ENCODE data around the gene CAPN13.
"Not testable (repeated sequence)": the region's sequence is repeated elsewhere in the genome, so short reads cannot be mapped to it uniquely, and the experiment has no call there.

Gene CAPN13

DNA sequence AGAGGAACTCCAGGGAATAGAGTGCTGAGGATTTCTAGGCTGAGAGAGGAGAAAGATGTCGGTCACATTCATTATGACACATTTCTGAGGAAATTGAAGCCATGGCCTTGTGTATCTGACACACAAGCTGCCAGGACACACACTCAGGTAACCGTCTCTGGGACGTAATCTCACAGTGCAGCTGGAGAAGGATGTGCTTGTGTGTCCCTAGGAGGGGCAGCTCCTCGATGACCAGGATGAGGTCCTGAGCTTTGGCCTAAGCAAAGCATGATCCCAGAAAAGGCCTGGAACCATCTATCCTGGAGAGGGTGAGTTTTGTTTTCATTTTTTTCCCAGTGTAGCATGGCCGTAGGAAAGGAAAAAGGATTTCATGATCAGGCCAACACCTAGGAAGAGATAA, 102.2 kb downstream of the CAPN13 start:
- DNase-seq (ENCODE audit: low spot score) = no peak

DNA sequence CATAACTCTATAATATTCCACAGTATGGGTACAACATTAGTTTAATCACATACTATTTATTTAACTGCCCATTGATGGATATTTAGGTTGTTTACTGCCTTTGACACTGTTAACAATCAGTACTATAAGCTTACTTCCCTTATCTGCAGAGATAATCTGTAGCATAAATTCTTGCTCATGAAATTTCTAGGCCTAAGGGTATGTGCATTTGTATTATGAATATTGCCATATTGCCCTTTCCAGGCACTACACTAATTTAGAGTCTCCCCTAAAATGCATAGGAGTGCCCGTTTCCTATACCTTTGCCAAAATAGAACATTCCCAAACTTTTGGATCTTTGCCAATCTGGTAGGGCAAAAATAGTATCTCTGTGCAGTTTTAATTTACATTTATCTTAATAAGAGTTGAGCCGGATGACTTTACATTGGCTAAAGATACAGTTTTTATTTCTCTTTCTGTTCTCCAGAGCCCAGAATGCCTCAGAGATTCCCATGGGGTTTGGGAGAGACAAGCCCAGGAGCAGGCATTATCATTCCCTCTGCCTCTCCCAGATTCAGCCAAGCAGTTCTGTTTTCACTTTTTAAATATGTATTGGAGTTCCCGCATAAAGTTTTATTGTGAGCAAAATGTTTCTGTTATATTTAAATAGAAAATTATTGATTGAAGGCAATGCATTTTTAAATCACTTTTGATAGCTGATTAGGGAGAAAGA, 102.8 kb downstream of the CAPN13 start:
- no peak for DNase-seq (ENCODE audit: low spot score)

DNA sequence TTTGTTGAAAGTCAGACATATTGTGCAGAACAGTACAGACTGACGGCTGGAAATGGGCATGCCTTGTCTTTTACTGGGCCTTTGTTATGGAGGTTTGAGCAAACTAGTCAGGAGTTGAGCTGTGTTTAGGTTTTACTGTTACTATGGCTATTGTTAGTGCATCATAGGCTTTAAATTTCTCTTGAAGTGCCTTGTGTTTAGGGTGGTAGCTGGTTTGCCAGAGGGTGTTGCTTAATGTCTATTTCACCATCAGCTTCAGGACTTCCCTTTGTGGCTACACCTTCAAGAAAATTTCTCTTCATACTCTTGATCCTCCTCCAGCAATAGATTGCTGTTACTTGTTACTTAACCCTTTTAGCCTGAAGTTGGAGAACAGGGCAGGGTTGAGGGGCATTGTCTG, 104.6 kb downstream of the CAPN13 start:
- no peak for DNase-seq (ENCODE audit: low spot score)

DNA sequence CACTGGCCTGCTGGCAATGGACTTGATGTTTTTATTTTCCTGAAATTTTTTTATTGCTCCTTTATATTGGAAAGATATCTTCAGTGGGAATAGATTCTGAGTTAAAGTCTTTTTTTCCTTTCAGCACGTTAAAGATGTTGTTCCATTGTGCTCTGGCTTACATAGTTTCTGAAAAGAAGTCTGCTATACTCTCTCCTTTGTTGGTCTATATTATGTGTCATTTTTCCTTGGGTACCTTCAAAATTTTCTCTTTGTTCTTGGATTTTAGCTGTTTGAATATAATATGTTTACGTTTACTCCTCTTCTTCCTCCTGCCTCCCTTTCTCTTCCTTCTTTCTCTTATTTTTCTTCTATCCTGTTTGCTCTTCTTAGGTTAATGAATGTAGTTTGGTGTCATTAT, 105.5 kb downstream of the CAPN13 start:
- DNase-seq (ENCODE audit: low spot score) = no peak

DNA sequence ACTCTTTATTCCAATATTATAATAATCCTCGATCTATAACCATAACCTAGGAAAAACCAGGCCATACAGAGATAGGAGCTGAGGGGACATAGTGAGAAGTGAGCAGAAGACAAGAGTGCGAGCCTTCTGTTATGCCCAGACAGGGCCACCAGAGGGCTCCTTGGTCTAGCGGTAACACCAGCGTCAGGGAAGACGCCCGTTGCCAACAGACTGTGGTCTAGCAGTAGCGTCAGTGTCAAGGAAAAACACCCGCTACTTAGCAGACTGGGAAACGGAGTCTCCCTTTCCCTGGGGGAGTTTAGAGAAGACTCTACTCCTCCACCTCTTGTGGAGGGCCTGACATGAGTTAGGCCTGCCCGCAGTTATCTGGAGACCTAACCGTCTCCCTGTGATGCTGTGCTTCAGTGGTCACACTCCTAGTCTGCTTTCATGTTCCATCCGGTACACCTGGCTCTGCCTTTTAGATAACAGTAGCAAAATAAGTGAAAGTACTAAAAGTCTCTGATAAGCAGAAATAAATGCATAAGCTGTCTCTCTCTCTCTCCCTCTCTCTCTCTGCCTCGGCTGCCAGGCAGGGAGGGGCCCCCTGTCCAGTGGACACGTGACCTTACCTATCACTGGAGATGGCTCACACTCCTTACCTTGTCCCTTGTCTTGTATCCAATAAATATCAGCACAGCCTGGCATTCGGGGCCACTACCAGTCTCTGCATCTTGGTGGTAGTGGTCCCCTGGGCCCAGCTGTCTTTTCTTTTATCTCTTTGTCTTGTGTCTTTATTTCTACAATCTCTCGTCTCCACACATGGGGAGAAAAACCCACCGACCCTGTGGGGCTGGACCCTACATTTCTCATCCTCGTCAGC, 109.8 kb downstream of the CAPN13 start:
- DNase-seq (ENCODE audit: low spot score) = not testable (repeated sequence)

DNA sequence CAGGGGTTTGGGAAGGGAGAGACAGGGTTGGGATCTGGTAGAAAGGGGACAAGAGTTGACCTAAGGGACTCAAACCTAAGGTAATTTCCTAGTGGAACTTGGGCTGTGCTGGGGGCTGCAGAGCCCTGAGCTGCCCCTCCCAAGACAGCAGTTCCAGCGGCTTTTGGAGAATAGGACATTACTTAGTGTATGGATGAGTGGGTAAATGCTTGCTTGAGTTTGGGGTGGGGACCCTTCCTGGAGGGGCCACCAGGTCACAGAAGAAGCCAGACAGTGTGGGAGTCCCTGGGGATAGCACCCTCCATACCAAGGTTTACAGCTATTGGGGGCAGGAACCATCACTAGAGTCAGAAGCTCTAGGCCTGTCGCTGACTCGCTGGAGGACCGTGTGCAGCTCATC, 111.5 kb downstream of the CAPN13 start:
- DNase-seq (ENCODE audit: low spot score) = no peak

DNA sequence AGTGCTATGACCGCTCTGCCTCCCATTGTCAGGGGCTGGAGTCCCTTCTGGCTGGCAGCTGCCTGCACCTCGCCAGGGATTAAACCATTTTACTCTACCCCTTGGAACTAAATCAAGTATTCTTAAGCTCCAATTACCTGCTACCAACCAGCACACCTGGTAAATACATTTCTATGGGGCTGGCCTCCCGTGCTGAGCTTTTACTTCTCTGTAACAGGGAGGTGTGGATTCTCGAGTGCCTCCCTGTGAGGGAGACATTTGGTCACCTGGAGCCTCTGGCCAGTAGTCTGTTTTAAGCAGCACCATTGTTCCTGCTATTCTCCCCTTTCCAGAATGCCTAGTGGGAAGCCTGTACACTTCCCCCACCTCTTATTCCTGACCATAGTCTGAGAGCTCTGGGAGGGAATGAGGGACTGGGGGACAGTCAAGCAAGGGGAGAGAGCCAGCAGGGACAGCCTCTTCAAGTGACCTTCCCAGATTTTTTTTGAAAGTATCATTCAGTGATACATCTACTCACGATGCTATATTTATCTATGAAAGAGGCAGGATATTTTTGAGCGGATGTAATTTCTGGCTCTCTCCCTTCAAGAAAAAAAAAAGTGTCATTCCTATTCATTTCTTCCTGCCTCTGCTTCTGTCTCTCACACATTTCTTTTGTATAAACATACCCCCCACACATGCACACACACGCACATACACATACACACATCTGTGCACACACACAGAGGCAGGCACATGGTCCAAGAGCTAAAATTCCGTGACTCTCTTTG, 112.8 kb downstream of the CAPN13 start:
- no peak for DNase-seq (ENCODE audit: low spot score)

DNA sequence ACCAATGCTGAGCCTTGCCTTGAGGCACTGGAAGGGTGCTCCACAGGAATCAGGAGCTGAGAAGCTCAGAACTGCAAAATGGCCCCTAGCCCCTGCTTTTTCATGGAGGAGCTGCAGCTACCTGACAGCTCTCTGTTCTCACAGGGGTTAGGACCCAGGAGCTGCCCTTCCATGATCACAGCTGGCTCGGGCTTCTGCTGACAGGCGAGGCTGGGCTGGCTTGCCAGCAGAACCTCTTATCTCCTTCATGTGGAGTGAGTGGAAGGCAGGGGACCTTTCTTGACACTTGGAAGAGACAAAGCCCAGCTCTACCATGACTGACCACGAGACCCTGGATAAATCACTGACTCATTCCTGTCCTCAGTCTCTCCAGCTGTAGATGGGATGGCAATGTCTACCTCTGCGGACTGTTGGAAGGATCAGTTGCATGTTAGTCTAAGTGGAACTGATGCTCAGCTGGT, 113.4 kb downstream of the CAPN13 start:
- no peak for DNase-seq (ENCODE audit: low spot score)

DNA sequence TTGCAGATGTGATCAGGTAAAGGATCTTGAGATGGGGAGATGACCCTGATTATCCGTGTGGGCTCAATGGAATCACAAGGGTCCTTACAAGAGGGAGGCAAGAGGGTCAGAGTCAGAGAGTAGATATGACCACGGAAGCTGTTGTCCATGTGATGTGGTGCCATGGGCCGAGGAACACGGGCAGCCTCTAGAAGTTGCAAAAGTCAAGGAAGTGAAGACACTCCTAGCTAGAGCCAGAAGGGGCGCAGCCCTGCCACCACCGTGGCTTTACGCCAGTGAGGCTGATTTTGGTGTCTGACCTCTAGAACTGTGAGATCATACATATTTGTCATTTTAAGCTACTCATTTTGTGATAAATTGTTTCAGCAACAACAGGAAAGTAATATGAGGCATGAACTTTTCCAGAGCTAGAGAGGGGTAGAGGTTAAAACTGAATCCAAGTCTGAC, 114.4 kb downstream of the CAPN13 start:
- DNase-seq (ENCODE audit: low spot score) = no peak

DNA sequence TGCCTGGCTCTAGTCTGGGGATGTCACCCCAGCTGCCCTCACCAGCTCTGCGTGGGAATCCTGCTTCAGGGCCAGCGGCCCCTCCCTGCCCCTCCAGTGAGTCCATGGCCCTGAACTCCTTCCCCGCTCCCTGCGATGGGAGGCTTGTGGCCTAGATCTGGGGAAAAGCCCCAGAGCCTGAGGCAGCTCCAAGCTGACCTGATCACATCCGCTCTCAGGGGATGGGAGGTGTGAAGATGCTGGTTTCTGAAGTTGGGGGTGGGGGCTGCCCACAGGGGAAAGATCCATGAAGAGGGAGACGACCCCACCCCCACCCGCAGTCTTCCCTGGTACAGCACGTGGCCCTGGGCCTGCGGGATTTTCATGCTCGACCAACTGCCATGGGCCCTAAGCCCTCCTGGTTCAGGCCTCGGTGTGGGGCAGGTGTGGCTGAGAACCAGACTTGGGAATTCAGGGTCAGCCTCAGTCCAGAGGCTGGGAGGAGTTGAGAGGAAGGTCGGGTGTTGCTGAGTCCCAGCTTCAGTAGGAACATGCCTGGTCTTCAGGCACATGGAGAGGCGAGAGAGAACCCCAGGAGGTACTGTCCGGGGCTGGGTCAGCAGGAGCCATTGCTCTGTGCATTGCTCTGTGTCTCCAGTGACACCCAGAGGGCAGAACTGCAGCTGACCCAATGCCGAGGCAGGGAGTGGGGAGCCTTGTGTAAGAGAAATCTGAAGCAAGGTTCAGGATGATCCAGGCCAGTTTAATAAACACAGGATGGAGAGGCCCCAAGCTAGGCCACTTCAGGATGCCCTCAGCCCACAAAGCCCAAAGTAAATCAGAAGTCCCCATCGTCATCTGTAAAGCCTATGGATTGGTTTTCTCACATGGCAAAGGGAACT, 115.1 kb downstream of the CAPN13 start:
- DNase-seq (ENCODE audit: low spot score) = no peak

DNA sequence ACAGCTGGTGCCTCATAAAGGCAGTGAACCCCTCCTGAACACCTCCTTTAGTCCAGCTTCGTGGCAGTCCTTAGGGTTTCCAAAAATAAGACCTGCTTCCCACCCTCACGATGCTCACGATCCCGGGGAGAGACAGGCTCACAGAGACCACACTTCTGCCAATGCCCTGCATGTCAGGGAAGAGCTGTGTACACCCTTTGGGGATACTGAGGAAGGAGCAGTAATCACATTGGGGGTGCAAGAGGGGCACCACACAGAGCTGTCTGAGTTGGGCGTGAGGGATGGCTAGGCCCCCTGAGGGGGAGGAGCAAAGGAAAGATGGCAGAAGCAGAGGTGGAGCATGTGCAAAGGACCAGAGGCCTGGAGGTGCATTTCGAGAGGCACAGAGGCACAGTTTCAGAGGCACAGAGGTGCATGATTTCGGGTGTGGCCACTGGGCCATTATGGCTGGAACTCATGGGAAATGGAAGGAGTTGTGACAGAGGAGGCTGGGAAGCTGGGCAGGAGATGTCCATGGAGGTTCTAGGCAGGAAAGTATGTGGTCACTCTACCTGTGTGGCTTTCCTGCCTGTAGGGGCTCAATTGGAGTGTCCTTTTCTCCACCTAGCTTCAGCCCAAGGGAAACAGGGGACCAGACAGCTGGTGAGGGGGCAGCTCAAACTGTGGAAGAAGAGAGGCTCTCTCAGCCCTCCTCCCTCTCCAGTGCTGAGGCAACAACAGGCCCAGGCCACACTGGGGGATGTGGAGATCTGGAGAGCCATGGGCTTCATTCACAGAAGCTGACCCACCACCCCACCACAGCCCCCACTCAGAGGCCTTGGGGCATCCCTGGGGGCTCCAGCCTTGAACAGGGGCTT, 115.9 kb downstream of the CAPN13 start:
- no peak for DNase-seq (ENCODE audit: low spot score)

DNA sequence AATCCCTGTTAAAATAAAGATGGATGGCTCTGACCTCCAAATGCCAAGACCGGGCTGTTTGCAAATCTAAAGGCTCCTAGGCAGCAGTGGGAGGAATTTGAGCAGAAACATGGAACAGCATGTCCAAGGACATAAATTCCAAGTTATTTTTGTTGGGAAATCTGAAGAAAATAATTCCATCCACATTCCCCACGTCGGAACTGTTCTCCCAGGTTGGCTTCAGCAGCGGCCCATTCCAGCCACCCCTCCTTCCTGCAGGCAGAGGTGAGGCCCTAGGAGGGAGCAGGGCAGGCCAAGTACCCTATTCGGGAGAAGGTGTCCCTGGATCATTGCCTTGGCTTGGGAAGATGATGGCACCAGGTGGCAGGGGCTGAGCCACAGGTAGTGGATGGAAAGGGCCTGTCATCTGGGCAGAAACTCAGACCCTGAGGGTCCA, 117.1 kb downstream of the CAPN13 start:
- no peak for DNase-seq (ENCODE audit: low spot score)

DNA sequence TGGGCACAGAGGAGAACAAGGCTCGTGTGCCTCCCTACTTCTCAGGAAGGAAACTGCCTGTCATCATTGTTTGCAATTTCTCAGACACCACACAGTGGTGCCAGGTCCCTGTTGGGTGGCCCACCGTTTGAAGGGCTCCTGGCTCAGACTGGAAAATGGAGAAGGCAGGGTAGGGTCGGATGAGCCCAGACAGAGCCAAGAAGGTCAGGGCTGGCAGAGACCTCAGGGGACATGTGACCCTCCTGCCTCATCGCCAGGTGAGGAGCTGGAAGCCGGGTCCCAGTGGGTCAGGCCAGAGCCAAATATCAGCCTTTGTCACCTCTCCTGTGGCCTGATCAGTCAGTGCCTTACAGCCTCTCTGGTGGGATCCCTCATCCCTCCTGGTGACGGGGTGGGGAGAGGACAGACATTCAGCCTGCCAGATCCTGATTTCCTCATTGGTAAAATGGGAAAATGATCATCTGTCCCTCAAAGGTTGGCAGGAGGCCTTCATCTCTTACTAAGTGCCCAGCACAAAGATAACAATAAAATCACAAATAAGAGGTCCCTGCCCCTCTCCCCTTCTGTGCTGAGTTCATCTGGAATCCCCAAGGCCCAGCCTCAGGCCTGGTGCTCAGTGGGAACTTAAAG, 117.6 kb downstream of the CAPN13 start:
- DNase-seq (ENCODE audit: low spot score) = no peak

DNA sequence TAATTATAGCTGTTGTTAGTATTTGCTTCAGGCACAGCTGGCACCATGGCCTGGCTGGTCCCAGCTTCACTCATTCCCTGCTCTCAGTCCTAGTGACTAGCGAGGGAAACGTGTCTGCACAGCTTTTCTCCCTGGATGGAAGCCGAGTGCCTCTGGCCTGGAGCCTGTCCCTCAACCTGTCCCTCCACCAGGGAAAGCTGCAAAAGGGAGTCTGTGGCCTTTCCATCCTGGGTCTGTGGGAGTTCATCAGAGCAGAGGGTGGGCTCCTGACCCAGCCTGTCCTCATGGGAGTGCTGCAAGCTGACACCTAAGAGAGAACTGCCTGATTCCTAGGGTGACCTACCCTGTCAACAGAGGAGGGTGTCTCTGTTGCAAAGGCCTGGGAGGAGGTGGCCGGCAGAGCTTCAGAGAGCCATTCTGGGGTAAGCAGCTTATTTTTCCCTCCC, 118.3 kb downstream of the CAPN13 start:
- no peak for DNase-seq (ENCODE audit: low spot score)

DNA sequence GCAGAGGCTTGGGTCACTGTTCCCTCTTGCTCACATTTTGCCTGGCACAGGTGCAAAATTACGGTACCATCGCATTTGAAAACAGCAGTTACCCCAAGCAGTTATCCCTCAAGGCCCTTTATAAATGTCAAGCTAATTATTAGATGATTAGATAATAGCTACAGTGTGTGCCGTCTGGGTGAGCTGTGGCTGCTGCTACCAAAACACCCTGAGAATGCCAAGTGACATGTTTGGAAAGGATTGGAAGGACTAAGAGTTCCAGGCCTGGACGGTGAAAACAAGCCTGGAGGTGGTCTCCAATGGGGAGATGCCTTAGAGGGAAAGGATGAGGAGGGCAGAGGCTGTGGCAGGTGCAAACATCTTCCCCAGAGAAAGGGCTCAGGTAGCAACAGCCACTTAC, 120.6 kb downstream of the CAPN13 start:
- no peak for DNase-seq (ENCODE audit: low spot score)

DNA sequence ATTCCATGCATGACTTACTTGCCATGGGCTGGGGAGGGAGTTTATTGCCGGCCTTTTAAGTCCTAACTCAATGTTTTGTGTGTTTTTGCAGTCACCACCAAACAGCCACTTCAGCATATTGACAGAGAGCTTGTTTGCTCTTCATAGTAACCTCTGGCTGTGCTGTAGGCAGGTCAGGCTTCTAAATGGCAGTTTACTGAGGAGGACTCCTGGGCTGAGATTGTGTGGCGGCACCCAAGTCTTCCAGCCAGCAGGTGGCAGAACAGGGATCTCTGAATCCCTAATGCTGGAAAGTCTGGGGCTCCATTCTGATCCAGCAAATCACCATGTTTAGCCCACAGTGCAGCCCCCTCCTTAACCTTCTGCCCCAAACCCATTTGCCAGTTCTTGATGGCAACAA, 121.2 kb downstream of the CAPN13 start:
- no peak for DNase-seq (ENCODE audit: low spot score)

DNA sequence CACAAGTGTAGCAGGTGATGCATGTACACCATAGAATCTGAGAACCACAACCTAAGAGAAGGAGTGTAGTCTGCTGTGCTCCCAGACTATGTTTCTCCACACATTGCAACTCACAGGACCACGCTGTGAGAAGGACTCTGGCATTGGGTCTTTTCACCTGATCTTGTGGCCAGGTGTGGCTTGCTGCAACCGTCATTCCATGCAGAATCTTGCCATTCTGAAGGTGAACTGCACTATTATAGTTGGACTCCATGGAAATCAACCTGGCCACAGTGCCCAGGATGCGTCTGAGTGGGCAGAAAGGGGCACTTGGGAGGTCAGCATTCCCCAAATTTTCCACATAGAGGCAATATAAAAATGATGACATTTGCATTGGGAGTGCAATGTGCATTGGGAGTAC, 122.2 kb downstream of the CAPN13 start:
- DNase-seq (ENCODE audit: low spot score) = no peak

DNA sequence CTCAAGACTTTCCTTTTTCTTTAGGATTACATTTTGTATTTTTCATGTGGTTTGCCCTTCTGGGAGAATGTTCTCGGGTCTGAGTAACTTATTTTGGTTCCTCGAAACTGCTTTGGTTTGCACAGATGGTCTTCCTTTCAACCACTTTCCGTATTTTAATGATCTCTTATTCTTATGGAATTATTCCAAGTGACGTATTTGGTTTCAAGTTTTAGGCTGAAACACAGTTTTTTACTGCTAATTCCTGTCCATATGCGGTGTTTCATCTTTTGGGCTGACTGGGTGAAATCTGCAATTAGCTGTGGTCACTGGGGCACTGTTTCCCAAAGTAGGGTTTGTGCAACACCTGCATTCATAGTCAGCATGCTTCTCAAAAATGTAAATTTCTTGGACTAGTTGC, 122.7 kb downstream of the CAPN13 start:
- no peak for DNase-seq (ENCODE audit: low spot score)

DNA sequence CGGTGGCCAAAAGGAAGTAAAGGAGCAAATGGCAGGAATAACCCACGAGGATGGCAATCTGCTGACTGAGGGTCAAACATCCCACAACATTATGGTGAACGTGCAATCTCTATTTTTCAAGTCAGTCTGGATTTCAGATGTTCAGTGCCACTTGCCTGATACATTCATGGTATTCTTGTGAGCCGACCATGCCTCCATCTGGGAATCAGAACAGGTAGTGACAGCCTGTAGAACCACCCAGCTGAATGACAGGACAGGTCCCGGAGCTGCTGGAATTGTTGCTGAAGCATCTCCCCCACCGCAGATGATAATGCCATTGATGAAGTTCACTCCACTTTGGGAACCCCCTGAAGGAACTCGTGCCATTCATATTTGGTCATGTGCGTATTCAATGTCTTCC, 123.2 kb downstream of the CAPN13 start:
- no peak for DNase-seq (ENCODE audit: low spot score)

Data from LoVo (cell line).